Activated naive CD4-positive, alpha-beta T cell treated with anti-CD3 and anti-CD28 coated beads for 36 hours (primary cell): Measurements from ENCODE around the gene MAGEB17. TPM values are rescaled to one million over a fixed set of nuclear protein-coding genes. Genes with fewer than 3 reads are reported as not detected.
A peak's percentile ranks its signal among the peaks of the same experiment; 100 is the strongest.

Experiments
- CTCF ChIA-PET: fragments of 350-600 bp; sonication (Branson Sonifier 250); formaldehyde crosslinking; loops from one replicate; lab custom pipeline; 2021; ENCODE audit warnings: antibody characterized with exemption; lab: Charles Lee
- DNase-seq: peaks from one replicate; pipeline ENCODE4 v3.0.0-alpha.2; 2020
- H3K27ac Mint-ChIP-seq: one replicate; pipeline ENCODE4 v1.8.0; 2021; ENCODE audit warnings: mild to moderate bottlenecking, mixed read lengths
- H3K27me3 Mint-ChIP-seq: one replicate; pipeline ENCODE4 v1.8.0; 2021; ENCODE audit warnings: low read depth, mixed read lengths
- H3K36me3 Mint-ChIP-seq: one replicate; pipeline ENCODE4 v1.8.0; 2021; ENCODE audit warnings: low read depth, mixed read lengths
- H3K4me1 Mint-ChIP-seq: one replicate; pipeline ENCODE4 v1.8.0; 2021; ENCODE audit warnings: low read depth, mixed read lengths
- H3K4me3 Mint-ChIP-seq: one replicate; pipeline ENCODE4 v1.8.0; 2021; ENCODE audit warnings: mild to moderate bottlenecking, moderate library complexity, mixed read lengths
- H3K9me3 Mint-ChIP-seq: one replicate; pipeline ENCODE4 v1.8.0; 2021; ENCODE audit warnings: mixed read lengths
- intact Hi-C: fragments of 100-400 bp; cut with micrococcal nuclease; formaldehyde crosslinking; loops from one replicate; pipeline ENCODE4 v1.15.1; 2023
- total RNA-seq, 2 experiments: library from RNA; stranded (reverse); gene quantifications; one replicate each; pipeline ENCODE4 v1.2.3, GENCODE V29; 2021

The MAGEB17 gene
- total RNA-seq, result not detected

DNA sequence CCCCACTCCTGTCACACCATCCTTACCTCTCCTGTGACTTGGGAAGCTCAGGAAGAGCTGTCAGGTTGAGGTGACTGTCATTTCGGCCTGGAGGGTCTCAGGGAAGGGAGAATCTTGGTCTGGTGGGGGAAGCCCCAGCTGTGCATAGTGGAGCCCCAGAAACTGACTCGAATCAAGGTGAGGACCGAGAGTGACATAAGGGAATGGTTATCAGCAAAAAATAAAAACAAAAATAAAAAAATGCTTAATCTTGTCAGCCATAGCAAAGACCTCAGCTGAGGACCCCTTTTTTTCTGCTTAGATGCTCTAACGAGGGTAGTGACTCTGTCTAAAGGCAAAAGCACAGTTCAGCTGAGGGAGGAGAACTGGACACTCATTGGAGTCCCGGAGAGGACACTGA lies at the start of gene MAGEB17:
TSS of gene MAGEB17 (plus strand) at position 301 of the 400 bp plus-strand sequence. CDS start 2,902 bp downstream, outside the sequence.
- Mint-ChIP-seq H3K4me3 (no peak within 1 kb of the TSS), H3K4me1 (no peaks in the 10 kb centered on the region), H3K36me3 (no peaks in the 10 kb centered on the region), H3K27ac (no peak within 1 kb of the TSS), H3K9me3 (no peaks in the 10 kb centered on the region), H3K27me3 (peaks cover 2% of the 10 kb centered on the region)
- no peak for DNase-seq
- CTCF ChIA-PET, result no interaction called here
- intact Hi-C loops, result no loop called here

- intact Hi-C loops, result loop anchor here (5.0 to 10.0 kb wide), 5 partner anchors 132 to 357 kb away; partner anchors contain the start of gene AP1S2
- Mint-ChIP-seq H3K36me3 (no peaks in the 10 kb centered on the region), H3K4me3 (no peak overlapping the region), H3K27ac (peak overlapping the region; percentile 20), H3K27me3 (peaks cover 3% of the 10 kb centered on the region), H3K9me3 (no peaks in the 10 kb centered on the region), H3K4me1 (peaks cover 22% of the 10 kb centered on the region)
- DNase-seq, result no peak
- CTCF ChIA-PET, result interaction anchor here (2.0 kb wide), 1 partner anchor 92 kb away, joined by 5 read pairs; no protein-coding TSS in a partner anchor
Observed at GRCh38 chrX:16119353-16120220, 47.7 kb upstream of the MAGEB17 start.

GRCh38 chrX:16120431-16120830 lies 46.9 kb upstream of the MAGEB17 start:
- CTCF ChIA-PET, result interaction anchor here (0.6 to 2.0 kb wide), 2 partner anchors 91 to 926 kb away, joined by 3 to 5 read pairs; no protein-coding TSS in a partner anchor
- Mint-ChIP-seq H3K27ac (peak overlapping the region; percentile 20), H3K36me3 (no peaks in the 10 kb centered on the region), H3K9me3 (no peaks in the 10 kb centered on the region), H3K27me3 (peaks cover 3% of the 10 kb centered on the region), H3K4me3 (no peak overlapping the region), H3K4me1 (peaks cover 22% of the 10 kb centered on the region)
- DNase-seq, result no peak
- intact Hi-C loops, result loop anchor here (5.0 to 10.0 kb wide), 4 partner anchors 186 to 358 kb away; partner anchors contain the start of gene AP1S2

- Mint-ChIP-seq H3K4me3 (no peak within 1 kb of the TSS), H3K27me3 (peaks cover 4% of the 10 kb centered on the region), H3K4me1 (peaks cover 22% of the 10 kb centered on the region), H3K27ac (no peak within 1 kb of the TSS), H3K9me3 (no peaks in the 10 kb centered on the region), H3K36me3 (no peaks in the 10 kb centered on the region)
- intact Hi-C loops, result loop anchor here (1.0 to 10.0 kb wide), 6 partner anchors 189 to 572 kb away; partner anchors contain the start of gene AP1S2
- DNase-seq, result peak; percentile 73
- CTCF ChIA-PET, result interaction anchor here (0.5 to 0.9 kb wide), 2 partner anchors 15 to 562 kb away, joined by 3 read pairs; no protein-coding TSS in a partner anchor
Observed at GRCh38 chrX:16123222-16123786, 44.0 kb upstream of the MAGEB17 start, which contains the start of gene GRPR. GRPR (plus strand) TSS chrX:16123565; CDS start chrX:16123954, 389 bp downstream.

DNA sequence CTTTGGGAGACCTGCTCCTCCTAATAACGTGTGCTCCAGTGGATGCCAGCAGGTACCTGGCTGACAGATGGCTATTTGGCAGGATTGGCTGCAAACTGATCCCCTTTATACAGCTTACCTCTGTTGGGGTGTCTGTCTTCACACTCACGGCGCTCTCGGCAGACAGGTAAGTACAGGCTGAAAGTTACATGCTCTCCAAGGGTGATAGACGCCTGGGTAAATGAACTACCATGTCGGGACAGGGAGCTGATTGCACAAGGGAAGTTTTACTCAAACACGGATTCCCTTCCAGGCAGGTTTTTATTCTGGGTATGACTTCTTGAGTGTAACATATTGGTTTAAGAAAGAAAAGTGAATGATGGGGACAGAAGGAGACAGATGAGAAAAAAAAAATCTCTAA lies 43.1 kb upstream of the MAGEB17 start:
- intact Hi-C loops, result loop anchor here (5.0 to 10.0 kb wide), 4 partner anchors 189 to 362 kb away; partner anchors contain the start of gene AP1S2
- CTCF ChIA-PET, result no interaction called here
- Mint-ChIP-seq H3K9me3 (no peaks in the 10 kb centered on the region), H3K36me3 (no peaks in the 10 kb centered on the region), H3K27me3 (peaks cover 4% of the 10 kb centered on the region), H3K4me3 (no peak overlapping the region), H3K4me1 (peaks cover 19% of the 10 kb centered on the region), H3K27ac (no peak overlapping the region)
- no peak for DNase-seq

GRCh38 chrX:16125520-16126149 lies 41.6 kb upstream of the MAGEB17 start:
- H3K4me1 Mint-ChIP-seq, result peaks cover 4% of the 10 kb centered on the region
- intact Hi-C loops, result loop anchor here (10.0 kb wide), 1 partner anchor 191 kb away; no protein-coding TSS in a partner anchor
- peaks cover 10% of the 10 kb centered on the region for H3K27me3 Mint-ChIP-seq
- no peak for DNase-seq
- no peak overlapping the region for H3K4me3 Mint-ChIP-seq
- no peaks in the 10 kb centered on the region for H3K36me3 Mint-ChIP-seq
- H3K9me3 Mint-ChIP-seq, result no peaks in the 10 kb centered on the region
- CTCF ChIA-PET, result interaction anchor here (1.4 kb wide), 1 partner anchor 30 kb away, joined by 4 read pairs; no protein-coding TSS in a partner anchor
- H3K27ac Mint-ChIP-seq, result no peak overlapping the region

- Mint-ChIP-seq H3K4me3 (no peak overlapping the region), H3K36me3 (no peaks in the 10 kb centered on the region), H3K27ac (no peak overlapping the region), H3K27me3 (peaks cover 9% of the 10 kb centered on the region), H3K9me3 (no peaks in the 10 kb centered on the region), H3K4me1 (no peaks in the 10 kb centered on the region)
- intact Hi-C loops, result no loop called here
- no peak for DNase-seq
- CTCF ChIA-PET, result no interaction called here
Observed at GRCh38 chrX:16130707-16131106, 36.6 kb upstream of the MAGEB17 start.

- H3K9me3 Mint-ChIP-seq, result no peaks in the 10 kb centered on the region
- H3K36me3 Mint-ChIP-seq, result no peaks in the 10 kb centered on the region
- H3K27ac Mint-ChIP-seq, result no peak overlapping the region
- intact Hi-C loops, result no loop called here
- no peak overlapping the region for H3K4me3 Mint-ChIP-seq
- CTCF ChIA-PET, result no interaction called here
- no peak for DNase-seq
- no peaks in the 10 kb centered on the region for H3K27me3 Mint-ChIP-seq
- H3K4me1 Mint-ChIP-seq, result no peaks in the 10 kb centered on the region
Observed at GRCh38 chrX:16134936-16135335, 32.3 kb upstream of the MAGEB17 start.

DNA sequence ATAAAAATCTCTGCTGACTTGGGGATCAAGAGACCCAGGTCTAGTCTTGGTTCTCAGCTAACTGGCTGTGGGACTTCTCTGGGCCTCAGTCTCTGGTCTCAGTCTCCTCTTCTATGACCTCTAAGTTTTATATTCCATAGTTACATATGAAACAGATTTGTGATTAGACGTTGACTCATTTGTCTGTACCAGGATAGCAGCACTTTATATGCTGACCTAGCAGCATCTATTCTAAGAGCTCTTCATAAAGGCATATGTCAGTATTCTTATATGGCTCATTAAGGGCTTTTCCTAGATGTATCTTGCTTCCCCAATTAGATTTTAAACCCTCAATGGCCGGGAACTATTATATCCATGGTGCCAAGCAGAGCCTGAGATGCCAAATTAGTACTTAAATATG lies 31.2 kb upstream of the MAGEB17 start:
- peaks cover 1% of the 10 kb centered on the region for H3K27me3 Mint-ChIP-seq
- H3K4me1 Mint-ChIP-seq, result peaks cover 4% of the 10 kb centered on the region
- CTCF ChIA-PET, result no interaction called here
- H3K27ac Mint-ChIP-seq, result no peak overlapping the region
- H3K36me3 Mint-ChIP-seq, result no peaks in the 10 kb centered on the region
- no peak overlapping the region for H3K4me3 Mint-ChIP-seq
- intact Hi-C loops, result no loop called here
- no peak for DNase-seq
- no peaks in the 10 kb centered on the region for H3K9me3 Mint-ChIP-seq

DNA sequence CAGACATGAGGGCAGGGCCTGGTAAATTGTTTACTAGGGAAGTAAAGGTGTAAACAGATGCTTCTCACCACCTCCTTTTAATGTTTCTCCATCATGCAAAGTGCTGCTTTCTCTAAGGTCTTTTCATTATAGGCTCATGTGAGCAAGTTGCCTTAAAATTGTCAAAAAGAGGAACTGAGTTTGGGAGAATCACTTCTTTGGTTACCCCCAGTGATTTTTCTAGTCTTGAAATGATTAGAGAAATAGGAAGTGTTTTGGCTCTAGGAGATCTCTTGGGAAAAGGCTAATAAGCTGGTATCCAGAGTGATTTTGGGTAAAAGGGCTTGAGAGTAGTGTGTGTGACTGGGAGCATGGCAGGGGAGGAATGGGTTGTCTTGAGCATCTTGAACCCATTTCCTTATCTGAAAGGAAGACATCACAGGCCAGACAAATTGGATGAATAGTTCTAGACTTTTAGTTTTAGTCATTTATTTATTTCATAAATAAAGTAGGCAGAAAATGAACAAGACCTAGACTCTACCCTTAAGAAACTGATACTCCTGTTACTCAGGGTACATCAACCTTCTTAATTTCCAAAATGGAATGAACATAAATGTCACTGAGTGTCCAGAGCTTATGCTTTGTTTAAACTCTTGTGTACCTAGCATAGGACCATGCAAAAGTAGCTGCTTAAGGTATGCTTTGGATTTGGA lies 29.7 kb upstream of the MAGEB17 start:
- peaks cover 1% of the 10 kb centered on the region for H3K27me3 Mint-ChIP-seq
- intact Hi-C loops, result no loop called here
- H3K4me1 Mint-ChIP-seq, result peaks cover 4% of the 10 kb centered on the region
- no peak for DNase-seq
- CTCF ChIA-PET, result interaction anchor here (0.8 kb wide), 1 partner anchor 166 kb away, joined by 3 read pairs; no protein-coding TSS in a partner anchor
- no peak overlapping the region for H3K4me3 Mint-ChIP-seq
- no peaks in the 10 kb centered on the region for H3K9me3 Mint-ChIP-seq
- no peak overlapping the region for H3K27ac Mint-ChIP-seq
- no peaks in the 10 kb centered on the region for H3K36me3 Mint-ChIP-seq

- CTCF ChIA-PET, result interaction anchor here (0.8 to 1.0 kb wide), 2 partner anchors 15 to 167 kb away, joined by 3 read pairs; partner anchors contain the start of gene GRPR
- intact Hi-C loops, result no loop called here
- H3K27me3 Mint-ChIP-seq, result peaks cover 3% of the 10 kb centered on the region
- peaks cover 4% of the 10 kb centered on the region for H3K4me1 Mint-ChIP-seq
- H3K36me3 Mint-ChIP-seq, result no peaks in the 10 kb centered on the region
- peak; percentile 13 for DNase-seq
- H3K4me3 Mint-ChIP-seq, result no peak overlapping the region
- no peaks in the 10 kb centered on the region for H3K9me3 Mint-ChIP-seq
- no peak overlapping the region for H3K27ac Mint-ChIP-seq
Observed at GRCh38 chrX:16138108-16138427, 29.2 kb upstream of the MAGEB17 start.
